GM19468 (cell line): ENCODE results near the gene HSPBAP1.

Experiments used
- ATAC-seq: cut with Tn5 transposase; IDR thresholded peaks from one replicate; pipeline ENCODE4 v1.9.1; 2021; ENCODE audit warnings: mild to moderate bottlenecking, moderate library complexity, moderate number of reproducible peaks; ENCODE audit not compliant: unreplicated experiment; ENCODE audit errors: extremely low read depth

HSPBAP1 gene

GRCh38 chr3:122793568-122794416 lies at the start of gene HSPBAP1:
TSS of gene HSPBAP1 (minus strand) at chr3:122793831. CDS start at chr3:122793680, 151 bp downstream.
- ATAC-seq = peak; percentile 38

- no peak for ATAC-seq
Observed at GRCh38 chr3:122835590-122835989, 42.0 kb upstream of the HSPBAP1 start.

- ATAC-seq = no peak
Observed at GRCh38 chr3:122828281-122828680, 34.6 kb upstream of the HSPBAP1 start.

GRCh38 chr3:122826278-122826677 lies 32.6 kb upstream of the HSPBAP1 start:
- ATAC-seq = no peak

- no peak for ATAC-seq
Observed at GRCh38 chr3:122825460-122825859, 31.8 kb upstream of the HSPBAP1 start.

GRCh38 chr3:122824465-122825381 lies 31.1 kb upstream of the HSPBAP1 start:
- ATAC-seq = no peak

GRCh38 chr3:122816587-122816986 lies 23.0 kb upstream of the HSPBAP1 start:
- no peak for ATAC-seq

GRCh38 chr3:122810734-122811133 lies 17.1 kb upstream of the HSPBAP1 start:
- ATAC-seq = no peak

- no peak for ATAC-seq
Observed at GRCh38 chr3:122803977-122804376, 10.3 kb upstream of the HSPBAP1 start.

GRCh38 chr3:122802323-122802722 lies 8.7 kb upstream of the HSPBAP1 start:
- ATAC-seq = no peak

GRCh38 chr3:122800706-122801237 lies 7.1 kb upstream of the HSPBAP1 start:
- ATAC-seq = no peak

GRCh38 chr3:122800031-122800430 lies 6.4 kb upstream of the HSPBAP1 start:
- no peak for ATAC-seq

- ATAC-seq = no peak
Observed at GRCh38 chr3:122799322-122799721, 5.7 kb upstream of the HSPBAP1 start.

GRCh38 chr3:122797291-122797690 lies 3.7 kb upstream of the HSPBAP1 start:
- ATAC-seq = no peak

- ATAC-seq = no peak
Observed at GRCh38 chr3:122795674-122796195, 2.1 kb upstream of the HSPBAP1 start.

- peak; percentile 36 for ATAC-seq
Observed at GRCh38 chr3:122794779-122795673, 1.4 kb upstream of the HSPBAP1 start, which contains the start of gene SLC49A4. TSS of gene SLC49A4 (plus strand) at chr3:122795069. CDS start at chr3:122795193, 124 bp downstream.

GRCh38 chr3:122794483-122794778 lies 800 bp upstream of the HSPBAP1 start:
- no peak for ATAC-seq

- no peak for ATAC-seq
Observed at GRCh38 chr3:122789585-122790273, 3.9 kb downstream of the HSPBAP1 start.

- no peak for ATAC-seq
Observed at GRCh38 chr3:122787872-122788271, 5.8 kb downstream of the HSPBAP1 start.
